Astrocyte (in vitro differentiated cells and primary cell): ENCODE results near the gene VSIG8. TPM values are rescaled to one million over a fixed set of nuclear protein-coding genes. Genes with fewer than 3 reads are reported as not detected.

Source experiments
- DNase-seq: peaks from one replicate; pipeline ENCODE4 v3.0.0-alpha.2; 2010; ENCODE audit warnings: low read depth
- FAIRE-seq: peaks from 2 replicates; lab custom pipeline; 2011; peaks lifted over from hg19 to GRCh38; lab: Jason Lieb, UNC
- H2AFZ ChIP-seq: 2 replicates; pipeline ENCODE4 v1.6.0; 2012; ENCODE audit warnings: low read depth, low read length, inconsistent platforms
- H3K27ac ChIP-seq: 2 replicates; pipeline ENCODE4 v1.5.1; 2011; ENCODE audit warnings: low read depth, low read length, inconsistent platforms
- H3K27me3 ChIP-seq: 2 replicates; pipeline ENCODE4 v1.6.0; 2011; ENCODE audit warnings: low read length, inconsistent platforms; ENCODE audit not compliant: insufficient read depth
- H3K36me3 ChIP-seq: 2 replicates; pipeline ENCODE4 v1.5.1; 2011; ENCODE audit warnings: low read length, inconsistent platforms; ENCODE audit not compliant: insufficient read depth
- H3K4me1 ChIP-seq: 2 replicates; pipeline ENCODE4 v1.5.1; 2011; ENCODE audit warnings: low read length, inconsistent platforms; ENCODE audit not compliant: insufficient read depth
- H3K4me2 ChIP-seq: 2 replicates; pipeline ENCODE4 v1.6.0; 2012; ENCODE audit warnings: low read length, inconsistent platforms
- H3K4me3 ChIP-seq: 2 replicates; pipeline ENCODE4 v1.5.1; 2011; ENCODE audit warnings: low read depth, mild to moderate bottlenecking, low read length, inconsistent platforms; ENCODE audit not compliant: insufficient read depth
- H3K79me2 ChIP-seq: 2 replicates; pipeline ENCODE4 v1.6.0; 2012; ENCODE audit warnings: mild to moderate bottlenecking, low read length, inconsistent platforms; ENCODE audit not compliant: insufficient read depth
- H3K9ac ChIP-seq: 2 replicates; pipeline ENCODE4 v1.6.0; 2012; ENCODE audit warnings: mild to moderate bottlenecking, low read length, inconsistent platforms
- H3K9me3 ChIP-seq: 2 replicates; pipeline ENCODE4 v1.5.1; 2012; ENCODE audit warnings: low read depth, mild to moderate bottlenecking, low read length, inconsistent platforms; ENCODE audit not compliant: insufficient read depth
- H4K20me1 ChIP-seq: 2 replicates; pipeline ENCODE4 v1.6.0; 2012; ENCODE audit warnings: low read length, inconsistent platforms; ENCODE audit not compliant: insufficient read depth
- H3K27ac Mint-ChIP-seq: one replicate; pipeline ENCODE4 v1.8.0; 2021; ENCODE audit warnings: mild to moderate bottlenecking, mixed read lengths; ENCODE audit not compliant: unreplicated experiment
- H3K27me3 Mint-ChIP-seq: one replicate; pipeline ENCODE4 v1.8.0; 2021; ENCODE audit warnings: low read depth, mixed read lengths; ENCODE audit not compliant: unreplicated experiment
- H3K36me3 Mint-ChIP-seq: one replicate; pipeline ENCODE4 v1.8.0; 2021; ENCODE audit warnings: low read depth, mixed read lengths; ENCODE audit not compliant: unreplicated experiment
- H3K4me1 Mint-ChIP-seq: one replicate; pipeline ENCODE4 v1.8.0; 2021; ENCODE audit warnings: low read depth, mixed read lengths; ENCODE audit not compliant: unreplicated experiment
- H3K4me3 Mint-ChIP-seq: one replicate; pipeline ENCODE4 v1.8.0; 2021; ENCODE audit warnings: mild to moderate bottlenecking, moderate library complexity, mixed read lengths; ENCODE audit not compliant: unreplicated experiment
- H3K9me3 Mint-ChIP-seq: one replicate; pipeline ENCODE4 v1.8.0; 2021; ENCODE audit warnings: mild to moderate bottlenecking, mixed read lengths; ENCODE audit not compliant: unreplicated experiment
- EZH2 ChIP-seq: IDR thresholded peaks from 2 replicates; pipeline ENCODE4 v1.6.1; 2012; ENCODE audit warnings: mild to moderate bottlenecking, low read length, inconsistent platforms; ENCODE audit not compliant: insufficient read depth
- total RNA-seq: library from RNA; stranded (reverse); gene quantifications from 2 replicates; pipeline ENCODE4 v1.2.1, GENCODE V29; 2021
- TF ChIP-seq, protein P1 (sequence below): IDR thresholded peaks from 2 replicates; pipeline ENCODE4 v1.5.1; 2011; ENCODE audit warnings: low read depth, mild to moderate bottlenecking, inconsistent platforms, low read length, moderate library complexity; ENCODE audit not compliant: insufficient read depth

Gene VSIG8
- total RNA-seq, 1 donor from 2014 or later, result not detected

DNA sequence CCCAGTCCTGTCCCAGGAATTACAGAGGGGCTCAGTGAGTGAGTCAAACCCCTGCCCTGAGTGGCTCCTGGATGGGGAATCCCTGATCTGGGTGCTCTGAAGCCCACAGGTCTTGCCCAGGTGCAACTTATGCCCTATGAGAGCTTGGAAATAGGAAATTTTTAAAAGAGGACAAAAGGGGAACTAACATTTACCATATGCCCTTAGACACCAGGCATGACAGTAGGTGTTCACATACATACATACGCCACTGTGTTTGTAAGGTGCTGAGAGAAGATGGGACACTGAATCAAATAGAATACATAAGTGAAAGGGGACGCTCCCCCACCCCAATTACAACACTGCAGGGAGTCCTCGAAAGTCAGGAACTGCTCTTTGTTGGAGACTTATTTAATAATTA, 36.1 kb upstream of the VSIG8 start:
- H4K20me1 ChIP-seq, result no peaks in the 10 kb centered on the region
- Mint-ChIP-seq H3K27ac (no peak overlapping the region), H3K4me1 (peaks cover 18% of the 10 kb centered on the region), H3K27me3 (peaks cover 14% of the 10 kb centered on the region), H3K36me3 (no peaks in the 10 kb centered on the region), H3K9me3 (peaks cover 5% of the 10 kb centered on the region), H3K4me3 (no peak overlapping the region)
- no peak overlapping the region for H3K27ac ChIP-seq
- H2AFZ ChIP-seq, result no peak overlapping the region
- no peak overlapping the region for H3K4me3 ChIP-seq
- FAIRE-seq, result no peak
- no peak overlapping the region for H3K9ac ChIP-seq
- H3K9me3 ChIP-seq, result no peaks in the 10 kb centered on the region
- DNase-seq, result no peak
- H3K4me2 ChIP-seq, result no peak overlapping the region
- peaks cover 11% of the 10 kb centered on the region for H3K4me1 ChIP-seq
- no peaks in the 10 kb centered on the region for H3K36me3 ChIP-seq
- TF ChIP-seq, protein P1, sequence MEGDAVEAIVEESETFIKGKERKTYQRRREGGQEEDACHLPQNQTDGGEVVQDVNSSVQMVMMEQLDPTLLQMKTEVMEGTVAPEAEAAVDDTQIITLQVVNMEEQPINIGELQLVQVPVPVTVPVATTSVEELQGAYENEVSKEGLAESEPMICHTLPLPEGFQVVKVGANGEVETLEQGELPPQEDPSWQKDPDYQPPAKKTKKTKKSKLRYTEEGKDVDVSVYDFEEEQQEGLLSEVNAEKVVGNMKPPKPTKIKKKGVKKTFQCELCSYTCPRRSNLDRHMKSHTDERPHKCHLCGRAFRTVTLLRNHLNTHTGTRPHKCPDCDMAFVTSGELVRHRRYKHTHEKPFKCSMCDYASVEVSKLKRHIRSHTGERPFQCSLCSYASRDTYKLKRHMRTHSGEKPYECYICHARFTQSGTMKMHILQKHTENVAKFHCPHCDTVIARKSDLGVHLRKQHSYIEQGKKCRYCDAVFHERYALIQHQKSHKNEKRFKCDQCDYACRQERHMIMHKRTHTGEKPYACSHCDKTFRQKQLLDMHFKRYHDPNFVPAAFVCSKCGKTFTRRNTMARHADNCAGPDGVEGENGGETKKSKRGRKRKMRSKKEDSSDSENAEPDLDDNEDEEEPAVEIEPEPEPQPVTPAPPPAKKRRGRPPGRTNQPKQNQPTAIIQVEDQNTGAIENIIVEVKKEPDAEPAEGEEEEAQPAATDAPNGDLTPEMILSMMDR, result no peak
- no peak for TF ChIP-seq EZH2
- H3K79me2 ChIP-seq, result no peaks in the 10 kb centered on the region
- H3K27me3 ChIP-seq, result no peaks in the 10 kb centered on the region

GRCh38 chr1:159897962-159898361, 35.5 kb upstream of the VSIG8 start:
- FAIRE-seq (no peak), DNase-seq (no peak)
- no peaks in the 10 kb centered on the region for H3K9me3 ChIP-seq
- no peak overlapping the region for H3K4me2 ChIP-seq
- no peak overlapping the region for H3K27ac ChIP-seq
- no peak overlapping the region for H3K4me3 ChIP-seq
- H3K9ac ChIP-seq, result no peak overlapping the region
- H3K36me3 Mint-ChIP-seq, result no peaks in the 10 kb centered on the region
- H3K4me1 ChIP-seq, result peaks cover 11% of the 10 kb centered on the region
- H3K4me3 Mint-ChIP-seq, result no peak overlapping the region
- H4K20me1 ChIP-seq, result no peaks in the 10 kb centered on the region
- peaks cover 1% of the 10 kb centered on the region for H3K9me3 Mint-ChIP-seq
- no peaks in the 10 kb centered on the region for H3K79me2 ChIP-seq
- TF ChIP-seq EZH2, result no peak
- TF ChIP-seq, protein P1, result no peak
- no peaks in the 10 kb centered on the region for H3K27me3 ChIP-seq
- H3K27ac Mint-ChIP-seq, result no peak overlapping the region
- H2AFZ ChIP-seq, result no peak overlapping the region
- H3K36me3 ChIP-seq, result no peaks in the 10 kb centered on the region
- peaks cover 20% of the 10 kb centered on the region for H3K4me1 Mint-ChIP-seq
- peaks cover 14% of the 10 kb centered on the region for H3K27me3 Mint-ChIP-seq

DNA sequence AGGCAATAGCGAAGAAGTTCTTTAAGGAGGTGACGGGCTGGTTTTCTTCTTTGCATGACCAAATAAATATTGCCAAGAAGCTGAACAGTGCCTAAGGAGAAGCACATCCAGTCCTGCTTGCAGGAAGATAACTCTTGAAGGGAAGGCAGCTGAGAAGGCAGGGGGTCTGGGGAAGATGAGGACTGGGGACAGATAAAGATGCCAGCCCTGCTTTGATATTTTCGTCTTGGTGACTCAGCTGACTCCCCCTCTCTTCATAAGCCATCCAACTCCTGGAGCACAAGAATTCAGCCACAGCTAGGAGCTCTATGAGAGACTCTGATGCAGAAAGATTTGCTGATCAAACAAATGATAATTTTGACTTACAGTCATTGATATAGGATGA, 34.1 kb upstream of the VSIG8 start:
- FAIRE-seq (no peak), DNase-seq (no peak)
- no peaks in the 10 kb centered on the region for H3K9me3 Mint-ChIP-seq
- H3K4me2 ChIP-seq, result no peak overlapping the region
- no peaks in the 10 kb centered on the region for H3K36me3 Mint-ChIP-seq
- H3K27ac Mint-ChIP-seq, result no peak overlapping the region
- peaks cover 14% of the 10 kb centered on the region for H3K27me3 Mint-ChIP-seq
- H3K36me3 ChIP-seq, result no peaks in the 10 kb centered on the region
- no peaks in the 10 kb centered on the region for H3K9me3 ChIP-seq
- TF ChIP-seq, protein P1, result no peak
- no peak for TF ChIP-seq EZH2
- no peak overlapping the region for H3K4me3 ChIP-seq
- H3K27me3 ChIP-seq, result no peaks in the 10 kb centered on the region
- peaks cover 22% of the 10 kb centered on the region for H3K4me1 Mint-ChIP-seq
- no peaks in the 10 kb centered on the region for H4K20me1 ChIP-seq
- no peaks in the 10 kb centered on the region for H3K79me2 ChIP-seq
- H3K4me3 Mint-ChIP-seq, result no peak overlapping the region
- peaks cover 11% of the 10 kb centered on the region for H3K4me1 ChIP-seq
- no peak overlapping the region for H2AFZ ChIP-seq
- H3K9ac ChIP-seq, result no peak overlapping the region
- H3K27ac ChIP-seq, result no peak overlapping the region
